Hippocampal formation (tissue), 2 donors: Measurements from ENCODE around the gene TFF3.
"Not testable (repeated sequence)": the region's sequence is repeated elsewhere in the genome, so short reads cannot be mapped to it uniquely, and the experiment has no call there.

Experiments used
- DNase-seq, 2 donors: peaks; one replicate each; lab custom pipeline; 2025; lab: John Stamatoyannopoulos, UW

The TFF3 gene

DNA sequence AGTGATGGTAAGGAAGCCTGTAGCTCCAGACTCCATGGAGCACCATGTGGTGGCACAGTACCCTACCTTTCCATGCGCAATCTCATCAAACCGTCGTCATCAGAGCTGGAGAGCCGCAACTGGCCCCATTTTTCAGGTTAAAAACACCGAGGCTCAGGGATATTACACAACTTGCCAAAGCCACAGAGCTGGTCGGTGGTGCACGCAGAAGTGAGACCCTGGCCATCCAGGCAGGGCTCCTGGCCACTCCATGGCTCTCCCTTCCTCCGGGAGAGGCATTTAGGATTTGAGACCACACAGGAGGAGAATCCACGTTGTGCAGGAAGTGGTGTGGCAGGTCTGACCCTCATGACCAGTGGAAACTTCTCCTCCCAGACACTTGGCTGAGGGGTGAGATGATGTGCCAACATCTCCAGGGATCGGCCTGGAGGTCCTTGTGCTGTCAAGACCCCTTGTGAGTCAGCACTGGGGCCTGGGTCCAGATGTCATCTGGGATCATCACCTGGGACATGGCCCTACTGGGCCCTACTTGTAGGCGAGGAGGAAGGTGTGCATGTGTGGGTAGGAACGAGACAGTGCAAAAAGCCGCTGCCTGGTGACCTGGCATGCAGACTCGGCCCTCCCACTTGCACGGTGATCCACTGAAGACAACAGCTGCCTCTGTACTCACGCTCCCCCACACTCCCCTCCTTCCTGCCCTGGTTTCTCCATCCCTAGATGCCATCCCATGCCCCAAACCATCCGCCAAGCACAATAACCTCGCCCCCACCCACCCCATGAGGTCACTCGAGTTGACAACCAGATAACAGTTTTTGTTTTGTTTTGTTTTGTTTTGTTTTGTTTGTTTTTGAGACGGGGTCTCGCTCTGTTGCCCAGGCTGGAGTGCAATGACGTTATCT, 10.4 kb downstream of the TFF3 start:
- no peak for DNase-seq

DNA sequence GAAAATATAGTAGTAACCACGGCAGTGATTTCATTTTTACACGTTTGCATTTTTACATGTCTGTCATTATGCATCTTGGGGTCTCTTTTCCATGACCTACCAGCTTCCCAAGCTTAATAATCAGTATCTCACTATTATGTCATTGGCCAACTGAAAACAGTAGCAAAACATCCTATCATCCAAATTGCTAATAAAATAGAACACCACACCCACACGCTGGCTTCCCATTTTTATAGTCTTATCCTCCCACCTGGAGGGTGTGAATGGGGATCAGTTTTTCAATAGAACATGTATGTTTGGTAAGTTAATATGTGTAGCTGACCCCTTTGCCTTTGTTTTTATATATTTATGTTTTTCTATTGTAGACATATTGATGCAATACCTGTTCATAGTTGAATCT, 11.8 kb downstream of the TFF3 start:
- DNase-seq, result no peak

DNA sequence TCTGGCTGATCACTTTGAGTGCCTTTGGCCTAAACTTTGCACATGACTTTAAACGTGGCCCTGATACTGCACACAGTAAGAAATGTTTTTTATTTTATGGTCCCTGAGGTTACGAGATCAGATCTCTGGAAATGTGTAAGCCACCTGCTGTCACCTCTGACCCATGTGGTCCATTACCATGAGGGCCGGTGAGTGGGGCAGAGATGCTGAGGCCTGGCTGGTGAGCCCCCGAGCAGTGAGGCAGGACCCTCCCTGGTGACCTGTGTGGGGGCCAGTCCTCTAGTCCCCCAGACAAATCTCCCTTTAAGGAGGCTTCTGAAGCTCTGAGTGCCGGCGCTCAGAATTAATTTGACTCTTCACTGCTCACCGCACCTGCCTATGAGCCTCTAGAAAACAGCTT, 12.4 kb downstream of the TFF3 start:
- no peak for DNase-seq

DNA sequence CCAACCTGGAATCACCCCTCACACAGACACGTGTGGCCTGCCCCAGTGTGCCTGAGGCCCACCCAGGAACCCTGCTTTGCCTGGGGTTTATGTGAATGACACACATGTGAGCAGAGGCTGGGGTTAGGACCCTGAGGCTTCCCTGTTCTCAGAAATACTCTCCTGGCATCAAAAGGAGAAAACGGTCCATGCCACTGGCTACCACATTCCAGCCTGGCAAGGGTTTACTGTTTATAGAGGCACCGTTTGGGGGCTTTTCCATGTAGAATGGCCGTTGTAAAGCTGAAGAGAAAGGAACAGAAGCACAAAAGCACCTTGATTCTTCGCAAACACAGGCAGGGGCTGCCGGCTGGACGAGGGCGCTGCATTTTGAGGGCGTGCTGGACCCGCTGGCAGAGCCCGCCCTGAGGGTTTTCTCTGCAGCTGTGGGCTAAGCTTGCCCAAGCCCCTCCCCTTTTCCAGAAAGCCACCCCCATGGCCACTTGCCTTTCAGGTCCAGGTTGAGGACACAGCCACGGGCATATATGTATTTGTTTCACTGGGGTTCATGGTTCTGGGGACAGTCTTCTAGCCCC, 13.0 kb downstream of the TFF3 start:
- no peak for DNase-seq

DNA sequence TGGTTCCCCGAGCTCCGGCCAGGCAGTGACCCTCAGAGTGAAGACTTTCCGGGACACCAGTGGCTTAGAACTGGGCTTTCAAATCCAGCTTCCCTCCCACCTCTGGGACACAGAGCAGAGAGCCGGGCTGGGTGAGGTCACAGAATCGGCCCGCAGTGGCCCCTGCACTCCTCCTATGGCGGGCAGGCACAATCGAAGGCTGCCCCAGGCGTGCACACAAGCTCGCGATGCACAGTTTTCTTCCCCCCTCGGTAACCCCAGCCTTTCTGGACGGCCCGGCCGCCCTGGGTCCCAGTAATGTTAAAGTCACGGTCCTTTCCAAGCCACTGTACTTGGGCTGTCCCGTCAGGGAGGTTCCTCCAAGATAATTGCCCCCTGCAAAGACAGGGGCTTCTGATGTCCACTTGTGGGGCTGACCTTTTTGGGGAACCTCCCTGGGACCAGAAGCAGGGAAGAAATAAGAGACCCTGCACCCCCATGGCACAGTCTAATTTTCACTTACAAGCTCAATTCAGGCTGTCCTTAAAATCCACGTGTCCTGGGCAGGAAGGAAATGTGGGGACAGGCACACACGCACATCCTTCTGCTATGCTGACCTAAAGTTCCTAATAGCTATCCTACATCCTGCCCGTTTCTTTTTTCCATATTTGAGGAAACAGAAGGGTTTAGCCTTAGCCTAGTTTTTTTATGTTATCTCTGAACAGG, 13.7 kb downstream of the TFF3 start:
- DNase-seq, result no peak

DNA sequence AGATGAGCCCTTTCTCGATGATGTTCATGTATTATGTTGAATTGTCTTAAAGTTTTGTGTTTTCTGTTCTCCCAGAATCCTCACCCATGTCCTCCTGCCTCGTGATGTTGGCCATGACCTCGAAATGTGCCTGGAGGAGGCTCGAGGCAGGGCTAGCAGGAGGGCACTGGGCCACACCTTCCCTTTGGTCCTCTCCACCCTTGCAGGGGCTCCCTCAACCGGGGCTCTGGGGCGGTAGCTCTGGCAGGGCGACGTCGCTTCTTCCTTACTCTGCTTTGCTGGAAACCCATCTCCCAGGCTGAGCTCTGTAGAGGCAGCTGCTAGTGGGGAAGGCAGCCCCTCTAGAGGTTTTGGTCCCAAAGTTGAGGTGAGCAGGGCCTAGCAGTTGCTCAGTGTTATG, 14.3 kb downstream of the TFF3 start:
- no peak for DNase-seq

DNA sequence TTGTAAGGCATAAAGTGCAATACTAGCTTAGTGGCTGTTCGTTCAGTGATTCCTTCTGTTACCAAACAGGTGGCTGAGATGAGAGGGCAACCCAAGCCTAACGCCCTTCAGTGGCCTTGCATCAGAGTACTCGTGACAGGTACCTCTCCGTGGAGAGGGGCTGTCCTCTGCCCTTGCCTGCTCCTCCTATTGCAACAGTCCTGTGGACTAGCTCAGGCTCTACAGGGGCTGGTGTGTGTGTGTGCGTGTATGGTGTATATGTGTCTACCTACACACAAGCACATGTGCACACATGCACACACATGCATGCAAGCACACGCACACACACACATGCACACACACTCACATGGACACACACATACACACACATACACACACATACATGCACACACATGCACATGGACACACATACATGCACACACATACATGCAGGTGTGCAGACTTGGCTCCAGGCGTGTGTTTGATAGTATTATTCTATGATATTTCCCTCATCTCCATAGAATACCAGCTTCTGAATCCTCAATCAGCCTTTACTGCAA, 15.1 kb downstream of the TFF3 start:
- no peak for DNase-seq

DNA sequence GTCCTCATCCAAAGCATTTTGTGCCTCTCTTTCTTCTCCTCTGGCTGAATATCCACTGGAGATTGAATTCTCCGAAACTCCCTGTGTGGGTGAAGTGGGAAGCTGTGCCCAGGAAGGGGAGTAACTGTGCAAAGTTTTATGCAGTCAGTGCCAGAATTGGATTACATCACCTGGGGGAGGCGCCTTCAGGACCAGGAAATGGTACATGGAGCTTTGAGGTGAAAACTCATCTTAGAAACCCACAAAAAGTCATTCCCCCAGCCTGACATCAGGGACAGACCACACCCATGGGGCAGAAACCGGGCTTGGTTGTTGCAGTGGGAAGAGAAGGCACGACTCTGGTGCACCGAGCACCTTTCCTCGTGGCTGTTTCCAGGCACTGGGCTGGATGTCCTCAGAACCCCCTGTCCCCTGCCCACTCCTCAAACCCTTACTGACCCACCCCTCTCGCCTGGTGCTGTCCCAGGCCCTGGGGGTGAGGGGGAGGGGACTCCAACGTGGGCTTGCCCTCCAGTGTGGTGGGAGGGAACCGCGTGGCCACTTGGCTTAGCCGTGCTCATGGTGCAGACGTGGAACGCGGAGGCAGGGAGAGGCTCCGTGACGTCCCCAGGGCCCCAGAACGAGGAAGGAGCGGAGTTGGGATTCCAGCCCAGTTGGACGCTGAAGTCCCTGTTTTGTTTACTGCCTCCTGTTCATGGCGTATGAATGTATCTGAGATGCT, 15.7 kb downstream of the TFF3 start:
- DNase-seq, result no peak

DNA sequence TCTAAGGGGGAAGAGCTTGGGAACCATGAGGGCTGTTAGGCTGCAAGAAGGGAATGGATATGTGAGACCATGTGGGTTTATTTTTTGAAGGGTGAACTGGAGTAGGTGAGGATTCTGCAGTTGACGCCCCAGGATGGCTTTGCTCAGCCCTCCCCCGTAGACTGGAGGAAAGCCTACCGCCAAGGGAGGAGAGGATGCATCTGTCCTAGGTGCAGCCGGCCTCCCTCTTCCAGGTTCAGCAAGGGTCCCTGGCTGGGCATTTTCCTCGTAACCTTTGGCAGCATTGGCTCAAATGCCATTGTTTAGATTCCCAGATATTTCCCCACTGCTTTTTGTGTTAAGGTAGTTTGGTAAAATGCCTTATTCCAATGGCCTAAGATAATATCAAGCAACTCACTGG, 16.6 kb downstream of the TFF3 start:
- DNase-seq, result no peak

DNA sequence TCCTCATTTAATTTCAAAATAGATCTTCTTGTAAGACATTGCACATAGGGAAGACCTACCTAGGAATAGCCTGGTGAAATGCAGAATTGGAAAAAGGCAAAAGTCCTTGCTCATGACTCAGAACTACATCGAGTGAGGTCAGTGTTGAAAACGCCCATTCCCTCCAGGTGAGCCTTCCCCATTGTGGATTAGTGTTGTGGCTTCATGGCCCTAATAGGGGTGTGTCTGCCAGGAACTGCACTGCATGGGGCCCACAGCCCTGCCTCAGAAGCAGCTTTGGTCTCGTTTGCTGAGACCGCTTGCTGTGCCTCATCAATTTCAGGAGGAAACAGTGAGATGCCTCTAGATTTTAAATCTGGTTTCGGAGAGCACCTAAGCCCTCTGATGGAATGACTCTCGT, 17.0 kb downstream of the TFF3 start:
- DNase-seq, result no peak

DNA sequence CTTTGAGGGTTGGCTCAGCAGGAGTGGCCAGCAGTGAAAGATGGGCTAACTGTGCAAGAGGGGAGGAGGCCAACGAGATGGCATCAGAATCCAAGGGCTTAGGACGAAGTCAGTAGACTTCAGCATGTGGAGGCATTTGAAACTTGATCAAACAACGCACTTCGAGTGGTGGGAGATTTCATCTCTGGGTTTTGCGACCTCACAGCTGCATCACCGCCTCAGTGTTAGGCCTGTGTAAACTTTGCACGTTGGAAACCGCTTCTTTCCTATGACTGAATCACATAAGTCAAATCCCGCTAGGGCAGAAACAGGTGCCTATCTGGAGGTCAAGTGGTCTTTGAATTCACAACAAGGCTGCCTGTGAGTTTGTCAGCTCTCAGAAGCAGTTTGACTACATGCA, 17.8 kb downstream of the TFF3 start:
- no peak for DNase-seq

DNA sequence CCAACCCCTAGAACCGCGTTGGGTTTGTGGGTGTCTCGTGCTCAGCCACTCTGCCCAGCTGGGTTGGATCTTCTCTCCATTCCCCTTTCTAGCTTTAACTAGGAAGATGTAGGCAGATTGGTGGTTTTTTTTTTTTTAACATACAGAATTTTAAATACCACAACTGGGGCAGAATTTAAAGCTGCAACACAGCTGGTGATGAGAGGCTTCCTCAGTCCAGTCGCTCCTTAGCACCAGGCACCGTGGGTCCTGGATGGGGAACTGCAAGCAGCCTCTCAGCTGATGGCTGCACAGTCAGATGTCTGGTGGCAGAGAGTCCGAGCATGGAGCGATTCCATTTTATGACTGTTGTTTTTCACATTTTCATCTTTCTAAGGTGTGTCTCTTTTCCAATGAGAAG, 18.7 kb downstream of the TFF3 start:
- DNase-seq, result no peak

DNA sequence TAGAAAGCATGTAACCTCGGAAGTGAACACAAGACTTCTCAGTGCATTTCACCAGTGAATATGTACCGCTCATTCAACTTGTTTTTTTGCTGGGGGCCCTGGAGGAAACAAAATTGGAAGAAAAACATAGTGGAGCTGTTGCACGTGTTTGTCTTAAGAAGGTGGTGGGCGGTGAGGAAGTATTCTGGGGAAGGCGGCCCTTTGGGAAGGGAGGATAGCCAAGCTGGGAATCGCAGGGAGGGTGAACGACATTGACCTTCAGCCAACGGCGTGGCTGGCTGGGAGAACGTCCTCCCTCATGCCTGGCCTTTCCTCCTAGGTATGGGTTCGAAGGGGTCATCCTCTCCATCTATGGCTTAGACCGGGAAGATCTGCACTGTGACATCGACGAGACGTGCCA, 19.4 kb downstream of the TFF3 start:
- DNase-seq, result no peak

DNA sequence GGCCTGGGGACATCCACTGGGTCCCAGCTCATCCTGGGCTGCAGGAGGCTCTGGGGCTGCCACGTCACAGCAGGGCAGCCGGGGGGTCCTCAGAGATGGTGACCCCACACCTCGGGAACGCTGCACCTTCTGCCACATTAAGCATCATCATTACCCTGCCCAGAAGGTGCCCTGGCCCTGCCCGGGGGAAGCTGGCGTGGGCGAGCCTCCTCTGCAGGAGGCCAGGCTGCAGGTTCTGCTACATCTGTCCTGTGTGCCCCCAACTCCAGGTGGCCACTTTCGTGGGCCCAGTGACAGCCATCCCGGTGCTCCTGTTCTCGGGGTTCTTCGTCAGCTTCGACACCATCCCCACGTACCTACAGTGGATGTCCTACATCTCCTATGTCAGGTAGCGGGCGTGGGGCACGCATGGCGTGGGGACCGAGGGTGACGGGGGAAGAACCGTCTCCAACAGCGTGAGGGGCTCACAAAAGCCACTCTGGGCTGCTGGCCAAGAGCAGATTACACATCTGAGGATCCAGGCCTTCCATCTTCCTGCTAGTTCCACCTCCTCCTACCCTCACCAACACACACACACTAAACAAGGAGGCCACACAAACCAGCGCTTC, 20.8 kb downstream of the TFF3 start:
- no peak for DNase-seq

DNA sequence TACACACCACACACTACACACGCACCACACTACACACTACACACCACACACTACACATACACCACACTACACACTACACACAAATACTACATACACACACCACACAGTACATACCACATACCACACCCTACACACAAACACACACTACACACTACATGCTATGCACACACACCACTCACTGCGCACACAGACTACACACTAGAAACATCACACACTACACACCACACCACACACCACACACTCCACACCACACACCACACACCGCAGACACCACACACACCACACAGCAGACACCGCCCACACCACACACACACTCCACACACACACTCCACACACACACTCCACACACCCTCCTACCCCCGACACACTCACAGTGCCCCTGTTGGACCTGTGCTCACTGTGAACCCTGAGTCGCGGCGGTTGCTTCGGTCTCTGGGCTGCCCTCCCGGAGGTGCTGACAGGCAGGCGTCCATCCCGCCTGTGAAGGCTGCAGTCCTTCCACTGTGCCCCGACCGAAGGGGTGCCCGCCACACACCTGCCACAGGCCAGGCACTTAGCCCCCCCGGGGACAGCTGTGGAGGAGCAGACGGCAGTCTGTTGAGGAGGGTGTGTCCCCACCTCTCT, 21.4 kb downstream of the TFF3 start:
- no peak for DNase-seq

DNA sequence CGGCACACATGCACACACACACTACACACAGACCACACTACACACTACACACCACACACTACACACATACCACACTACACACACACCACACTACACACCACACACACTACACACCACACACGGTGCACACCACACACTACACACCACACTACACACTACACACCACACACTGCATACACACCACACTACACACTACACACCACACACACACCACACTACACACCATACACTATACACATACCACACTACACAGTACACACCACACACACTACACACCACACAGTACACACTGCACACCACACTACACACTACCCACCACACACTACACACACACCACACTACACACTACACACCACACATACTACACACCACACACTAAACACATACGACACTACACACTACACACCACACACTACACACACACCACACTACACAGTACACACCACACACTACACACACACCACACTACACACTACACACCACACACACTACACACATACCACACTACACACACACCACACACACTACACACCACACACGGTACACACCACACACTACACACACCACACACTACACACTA, 22.6 kb downstream of the TFF3 start:
- not testable (repeated sequence) for DNase-seq

DNA sequence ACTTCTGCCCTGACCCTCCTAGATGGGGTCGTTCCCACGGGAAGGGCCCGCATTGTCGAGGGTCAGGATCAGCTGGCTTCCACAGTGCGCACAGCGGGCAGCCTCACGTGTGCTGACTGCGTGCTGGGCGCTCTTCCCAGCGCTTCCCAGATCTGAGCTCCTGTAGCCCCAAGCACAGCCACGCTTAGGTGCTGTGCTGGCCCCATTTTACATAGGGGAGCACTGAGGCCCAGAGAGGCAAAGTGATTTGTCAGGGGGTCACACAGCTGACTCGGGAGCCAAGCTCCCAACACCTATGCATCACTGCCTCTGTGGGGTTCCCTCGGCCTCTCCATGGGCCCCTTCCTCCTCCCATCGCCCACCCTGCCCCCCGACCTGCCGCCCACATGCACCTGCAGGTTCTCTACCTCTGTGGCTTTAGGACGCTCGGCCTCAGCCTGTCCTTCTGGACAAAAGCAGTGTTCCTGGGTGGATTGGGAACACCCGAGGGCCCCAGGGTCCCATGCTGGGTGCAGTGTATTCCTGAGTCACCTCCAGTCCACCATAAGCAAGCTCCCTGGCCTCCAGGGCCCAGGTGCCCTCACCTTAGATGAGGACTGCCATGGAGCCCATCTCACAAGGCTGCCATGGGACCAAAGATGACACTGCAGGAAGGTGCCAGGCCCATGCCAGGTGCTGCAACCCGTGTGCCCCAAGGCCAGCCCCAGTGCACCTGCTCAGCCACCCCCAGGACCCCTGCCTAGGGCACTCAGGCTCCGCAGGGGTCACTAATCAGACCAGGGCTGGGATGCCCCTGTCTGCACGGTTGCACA, 23.3 kb downstream of the TFF3 start:
- no peak for DNase-seq

DNA sequence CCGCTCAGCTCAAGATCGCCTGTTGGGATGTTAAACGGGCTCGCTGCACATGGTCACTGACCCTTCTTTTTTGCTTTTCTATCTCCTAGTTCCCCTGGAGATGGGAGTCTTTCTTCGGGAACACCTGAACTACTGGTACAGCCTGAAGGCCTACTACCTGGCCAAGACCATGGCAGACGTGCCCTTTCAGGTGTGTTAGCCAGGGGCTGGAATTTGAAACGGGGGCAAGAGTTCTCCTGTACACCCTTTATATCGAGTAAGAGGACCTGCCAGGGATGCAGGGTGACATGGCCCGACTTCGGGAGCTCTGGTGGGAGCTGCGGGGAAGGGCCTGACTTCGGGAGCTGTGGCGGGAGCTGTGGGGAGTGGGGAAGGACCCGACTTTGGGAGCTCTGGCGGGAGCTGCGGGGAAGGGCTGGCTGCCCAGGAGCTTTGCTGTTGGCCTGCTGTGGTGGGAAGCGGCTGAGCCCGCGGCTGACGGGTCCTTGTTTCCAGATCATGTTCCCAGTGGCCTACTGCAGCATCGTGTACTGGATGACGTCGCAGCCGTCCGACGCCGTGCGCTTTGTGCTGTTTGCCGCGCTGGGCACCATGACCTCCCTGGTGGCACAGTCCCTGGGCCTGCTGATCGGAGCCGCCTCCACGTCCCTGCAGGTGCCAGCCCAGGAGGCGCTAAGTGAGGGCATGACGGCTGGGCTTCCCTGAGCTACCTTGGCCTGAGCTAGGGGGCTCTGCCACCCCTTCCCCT, 24.0 kb downstream of the TFF3 start:
- DNase-seq, result no peak

DNA sequence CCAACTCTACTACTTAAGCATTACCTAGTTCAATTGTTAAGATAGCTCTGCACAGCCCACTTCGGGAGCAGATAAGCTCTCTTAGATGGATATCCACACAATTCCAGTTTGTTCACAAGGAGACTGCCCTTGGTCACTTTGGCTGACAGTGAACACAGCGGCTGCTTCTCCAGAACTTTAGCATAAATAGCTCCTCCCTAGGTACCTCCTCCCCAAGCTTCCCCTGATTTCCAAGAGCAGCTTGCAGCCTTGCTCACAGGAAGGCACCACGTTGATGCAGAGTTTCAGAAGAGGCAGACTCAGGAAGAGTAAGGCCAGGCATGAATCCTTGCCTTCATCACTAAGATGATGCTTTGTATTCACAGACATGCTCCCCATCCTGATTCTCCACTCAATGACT, 24.7 kb downstream of the TFF3 start:
- no peak for DNase-seq
